Right cardiac atrium (tissue), 5 donors: ENCODE results near the gene CCDC149. TPM values are rescaled to one million over a fixed set of nuclear protein-coding genes. Genes with fewer than 3 reads are reported as not detected.

Experiments
- ATAC-seq, 2 donors: fragments of 200-7000 bp; cut with Tn5 transposase; one replicate each; pipeline versions ENCODE4 v1.8.0 to v1.9.1; 2020; ENCODE audit warnings: moderate library complexity in 2 of 2, mild to moderate bottlenecking in 1 of 2
- DNase-seq, 3 donors: peaks; one replicate each; pipeline ENCODE4 v3.0.0-alpha.2; 2020
- H3K27ac ChIP-seq: one replicate; pipeline ENCODE4 v1.5.1; 2013; ENCODE audit warnings: mild to moderate bottlenecking, low read length, control low read depth, moderate library complexity
- H3K27me3 ChIP-seq: one replicate; pipeline ENCODE4 v1.6.1; 2013; ENCODE audit not compliant: control insufficient read depth, insufficient read depth
- H3K4me1 ChIP-seq: one replicate; pipeline ENCODE4 v1.6.1; 2013; ENCODE audit warnings: low read length; ENCODE audit not compliant: control insufficient read depth, insufficient read depth
- H3K4me3 ChIP-seq: one replicate; pipeline ENCODE4 v1.5.1; 2013; ENCODE audit warnings: low read length, control low read depth
- H3K9me3 ChIP-seq: one replicate; pipeline ENCODE4 v1.6.1; 2013; ENCODE audit warnings: low read length; ENCODE audit not compliant: control insufficient read depth
- WGBS: extraction: QIAGEN DNeasy Blood & Tissue Kit; methylation state at CpG from one replicate; pipeline ENCODE4 v1.1.7; 2013; 5-methylcytosine and 5-hydroxymethylcytosine counted together
- intact Hi-C, 4 donors: fragments of 100-400 bp; cut with DNase I; formaldehyde crosslinking; loops; one replicate each; pipeline versions ENCODE4 v1.11.0 to v1.14.0; 2022 to 2023
- polyA plus RNA-seq: library from polyadenylated mRNA; stranded (reverse); fragments of 200-250 nt; gene quantifications from one replicate; pipeline ENCODE4 v1.2.3, GENCODE V29; 2013
- total RNA-seq, 4 donors: library from RNA; stranded (reverse); fragmentation: NEBNext Ultra II Directional; extraction: Animal tissue kit (Norgen Biotek cat#: 25700); gene quantifications; one replicate each; pipeline ENCODE4 v1.2.1, GENCODE V29; 2021
- donor health status: healthy with polysubstance abuse.
- donor health status: DM: no; HTN: yes; CAD: no.
- donor health status: DM: no; HTN: no; CAD: no.
- donor health status: DM: no; HTN: yes; CAD: no; lungs with severe emphysema.
- donor health status: DM: yes; HTN: yes; CAD: no.

CCDC149 gene
- total and polyA plus RNA-seq, 5 donors = 10.1 to 17.4 (median 15.4) TPM

DNA sequence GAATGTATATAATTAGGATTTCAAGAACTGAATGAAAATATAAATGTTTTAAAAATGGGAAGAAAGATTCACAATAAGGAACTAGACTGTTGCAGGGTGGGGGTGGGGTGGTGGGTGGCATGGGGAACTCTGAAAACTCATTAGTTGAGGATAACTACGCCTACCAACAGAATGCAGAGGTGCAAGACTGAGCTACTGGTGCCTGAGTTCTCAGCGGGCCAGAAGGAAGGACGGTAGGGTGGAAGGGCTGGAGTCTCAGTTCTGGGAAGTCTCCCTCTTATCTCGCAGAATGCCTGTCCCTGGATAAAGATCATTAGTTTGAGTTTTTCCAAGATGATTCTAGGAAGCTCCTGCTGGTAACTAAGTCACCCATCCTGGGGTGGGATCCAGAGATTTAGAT lies 118.8 kb downstream of the CCDC149 start:
- WGBS = 54% methylated on average over 4 of the region's 4 CpGs
- Histone ChIP-seq H3K9me3 (no peaks in the 10 kb centered on the region), H3K4me1 (peaks cover 3% of the 10 kb centered on the region), H3K27ac (peak overlapping the region; percentile 76), H3K27me3 (no peaks in the 10 kb centered on the region), H3K4me3 (no peak overlapping the region)
- ATAC-seq (no peak), DNase-seq (peak in 1 of 3 donors; percentile 32)
- intact Hi-C loops = loop anchor here in 1 of 4 donors (10.0 kb wide), 1 partner anchor 59 kb away; no protein-coding TSS in a partner anchor

DNA sequence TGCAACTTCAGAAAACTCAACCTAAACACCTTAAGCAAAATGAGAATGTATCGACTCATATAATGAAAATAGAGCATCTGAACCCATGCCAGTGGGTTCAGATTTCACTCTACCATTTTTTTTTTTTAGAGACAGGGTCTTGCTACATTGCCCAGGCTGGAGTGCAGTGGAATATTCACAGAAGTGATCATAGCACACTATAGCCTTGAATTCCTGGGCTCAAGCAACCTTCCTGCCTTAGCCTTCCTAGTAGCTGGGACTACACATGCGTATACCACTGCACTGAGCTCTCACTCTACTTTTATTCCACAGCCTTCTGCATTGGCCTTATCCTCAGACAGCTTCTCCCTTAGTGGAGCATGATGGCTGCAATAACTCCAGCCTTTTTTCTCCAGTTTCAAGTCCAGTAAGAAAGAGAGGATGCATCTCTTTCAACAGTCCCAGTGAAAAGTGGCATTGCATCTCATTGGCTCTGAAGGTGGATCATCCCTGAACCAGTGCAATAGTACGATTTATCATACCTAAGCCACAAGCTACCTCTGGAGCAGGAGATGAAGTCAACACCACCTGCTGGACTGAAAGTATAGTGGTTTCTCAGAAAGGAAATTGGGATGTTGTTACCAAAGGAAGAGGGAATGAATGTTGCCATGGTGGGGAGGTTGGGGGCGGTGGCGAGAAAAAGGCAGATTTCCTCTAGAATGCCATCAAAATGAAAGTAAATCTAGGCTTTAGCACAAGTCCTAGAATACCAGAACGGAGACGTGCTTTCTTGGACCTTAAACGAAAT lies 119.4 kb downstream of the CCDC149 start:
- intact Hi-C loops = loop anchor here in 1 of 4 donors (10.0 kb wide), 1 partner anchor 59 kb away; no protein-coding TSS in a partner anchor
- no peak for DNase-seq
- 74% methylated on average over 8 of the region's 8 CpGs for WGBS
- H3K27ac ChIP-seq = no peak overlapping the region
- no peaks in the 10 kb centered on the region for H3K9me3 ChIP-seq
- H3K4me1 ChIP-seq = peaks cover 3% of the 10 kb centered on the region
- ATAC-seq = no peak
- no peaks in the 10 kb centered on the region for H3K27me3 ChIP-seq
- no peak overlapping the region for H3K4me3 ChIP-seq

DNA sequence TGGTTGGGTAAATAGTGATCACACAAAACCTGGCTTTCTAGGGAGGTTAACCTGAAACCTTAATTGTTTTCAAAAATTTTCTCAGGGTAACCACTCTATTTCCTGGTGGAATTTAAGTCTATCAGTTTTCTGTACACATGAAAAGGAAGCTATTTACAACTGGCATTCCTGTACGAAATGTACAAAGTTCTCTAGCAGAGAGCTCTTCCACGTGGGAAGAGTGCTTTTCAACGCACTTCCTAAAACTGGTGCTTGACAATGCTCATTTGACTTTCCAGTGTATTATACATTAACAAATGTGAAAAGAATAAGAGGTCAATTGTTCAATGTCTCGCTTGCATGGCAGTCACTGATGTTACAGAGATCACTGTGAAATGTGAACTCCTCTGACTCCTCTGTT lies 120.3 kb downstream of the CCDC149 start:
- WGBS = 73% methylated on average over 4 of the region's 4 CpGs
- ATAC-seq (no peak), DNase-seq (no peak)
- Histone ChIP-seq H3K27me3 (no peaks in the 10 kb centered on the region), H3K27ac (no peak overlapping the region), H3K4me3 (no peak overlapping the region), H3K9me3 (no peaks in the 10 kb centered on the region), H3K4me1 (peaks cover 3% of the 10 kb centered on the region)
- intact Hi-C loops = loop anchor here in 1 of 4 donors (10.0 kb wide), 1 partner anchor 58 kb away; no protein-coding TSS in a partner anchor

- no peak for ATAC-seq
- Histone ChIP-seq H3K27ac (no peak overlapping the region), H3K27me3 (no peaks in the 10 kb centered on the region), H3K4me1 (peaks cover 3% of the 10 kb centered on the region), H3K4me3 (no peak overlapping the region), H3K9me3 (no peaks in the 10 kb centered on the region)
- intact Hi-C loops = loop anchor here in 1 of 4 donors (10.0 kb wide), 1 partner anchor 56 kb away; no protein-coding TSS in a partner anchor
- DNase-seq = no peak
These were observed 121.8 kb downstream of the CCDC149 start for GRCh38 chr4:24791043-24791442.

DNA sequence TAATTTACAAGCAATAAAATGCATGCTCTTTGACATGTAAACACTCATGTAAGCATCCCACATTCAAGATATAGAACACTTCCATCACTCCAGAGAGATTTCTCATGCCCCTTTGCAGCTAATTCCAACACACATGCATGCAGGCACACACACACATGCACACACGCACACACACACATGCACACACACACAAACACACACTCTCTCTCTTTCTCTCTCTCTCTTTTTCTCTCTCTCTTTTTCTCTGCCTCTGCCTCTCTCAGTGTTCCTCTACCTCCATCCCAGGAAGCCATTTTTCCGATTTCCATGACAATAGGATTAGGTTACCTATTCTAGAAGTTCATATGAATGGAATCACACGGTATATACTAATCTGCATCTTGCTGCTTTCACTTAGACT lies 129.3 kb downstream of the CCDC149 start:
- no peaks in the 10 kb centered on the region for H3K27me3 ChIP-seq
- no peak overlapping the region for H3K27ac ChIP-seq
- ATAC-seq (no peak), DNase-seq (no peak)
- intact Hi-C loops = no loop called here
- H3K4me1 ChIP-seq = peaks cover 7% of the 10 kb centered on the region
- WGBS = 81% methylated on average over 3 of the region's 3 CpGs
- no peak overlapping the region for H3K4me3 ChIP-seq
- H3K9me3 ChIP-seq = no peaks in the 10 kb centered on the region

DNA sequence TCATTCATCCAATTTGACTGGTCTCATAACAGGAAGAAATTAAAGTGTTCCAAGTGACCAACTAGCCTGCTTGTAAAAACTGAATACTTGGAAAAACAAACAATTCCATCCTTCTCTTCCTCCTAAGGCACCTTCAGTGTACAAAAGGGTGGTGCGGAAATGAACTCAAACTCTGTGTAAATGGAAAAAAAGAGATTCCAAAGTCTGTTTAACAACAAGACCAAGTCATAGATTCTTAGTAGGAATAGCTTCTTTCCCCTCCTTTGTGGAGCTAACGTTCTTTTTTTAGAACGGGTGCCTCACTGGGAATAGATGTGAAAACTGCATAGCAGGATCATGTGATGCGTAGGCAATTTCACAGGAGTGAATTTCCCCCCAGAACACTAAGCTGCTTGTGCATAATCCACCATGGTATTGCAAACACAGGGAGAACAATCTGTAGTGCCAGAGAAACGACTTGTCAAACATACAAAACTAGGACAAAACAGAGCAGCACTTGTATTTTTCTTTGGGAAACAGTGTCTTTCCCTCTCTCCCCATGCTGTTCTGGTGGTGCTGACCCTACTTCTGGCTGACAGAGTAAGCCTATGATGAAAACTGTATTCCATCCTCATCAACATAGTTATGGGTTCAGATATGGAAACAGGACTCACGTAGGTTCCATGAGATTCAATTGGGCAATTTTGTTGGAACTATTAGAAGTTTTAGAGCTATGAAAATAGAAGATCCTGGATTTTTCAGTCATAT lies 130.7 kb downstream of the CCDC149 start:
- H3K27me3 ChIP-seq = no peaks in the 10 kb centered on the region
- 29% methylated on average over 6 of the region's 6 CpGs for WGBS
- H3K4me1 ChIP-seq = peaks cover 7% of the 10 kb centered on the region
- no peak overlapping the region for H3K4me3 ChIP-seq
- no peak for DNase-seq
- intact Hi-C loops = no loop called here
- H3K9me3 ChIP-seq = no peaks in the 10 kb centered on the region
- peak overlapping the region; percentile 51 for H3K27ac ChIP-seq
- ATAC-seq = peak; percentile 71 to 78

- Histone ChIP-seq H3K27me3 (no peaks in the 10 kb centered on the region), H3K9me3 (no peaks in the 10 kb centered on the region), H3K4me3 (no peak overlapping the region), H3K4me1 (peaks cover 7% of the 10 kb centered on the region), H3K27ac (no peak overlapping the region)
- 83% methylated on average over 2 of the region's 2 CpGs for WGBS
- intact Hi-C loops = no loop called here
- DNase-seq (no peak), ATAC-seq (no peak)
These were observed 131.8 kb downstream of the CCDC149 start for GRCh38 chr4:24780936-24781495.

GRCh38 chr4:24778464-24779225 lies 134.2 kb downstream of the CCDC149 start:
- ATAC-seq (peak; percentile 81 to 88), DNase-seq (peak in 2 of 3 donors; percentile 51 to 69)
- H3K9me3 ChIP-seq = no peaks in the 10 kb centered on the region
- H3K4me1 ChIP-seq = peaks cover 7% of the 10 kb centered on the region
- WGBS = 44% methylated on average over 3 of the region's 3 CpGs
- no peaks in the 10 kb centered on the region for H3K27me3 ChIP-seq
- intact Hi-C loops = no loop called here
- no peak overlapping the region for H3K27ac ChIP-seq
- H3K4me3 ChIP-seq = no peak overlapping the region

DNA sequence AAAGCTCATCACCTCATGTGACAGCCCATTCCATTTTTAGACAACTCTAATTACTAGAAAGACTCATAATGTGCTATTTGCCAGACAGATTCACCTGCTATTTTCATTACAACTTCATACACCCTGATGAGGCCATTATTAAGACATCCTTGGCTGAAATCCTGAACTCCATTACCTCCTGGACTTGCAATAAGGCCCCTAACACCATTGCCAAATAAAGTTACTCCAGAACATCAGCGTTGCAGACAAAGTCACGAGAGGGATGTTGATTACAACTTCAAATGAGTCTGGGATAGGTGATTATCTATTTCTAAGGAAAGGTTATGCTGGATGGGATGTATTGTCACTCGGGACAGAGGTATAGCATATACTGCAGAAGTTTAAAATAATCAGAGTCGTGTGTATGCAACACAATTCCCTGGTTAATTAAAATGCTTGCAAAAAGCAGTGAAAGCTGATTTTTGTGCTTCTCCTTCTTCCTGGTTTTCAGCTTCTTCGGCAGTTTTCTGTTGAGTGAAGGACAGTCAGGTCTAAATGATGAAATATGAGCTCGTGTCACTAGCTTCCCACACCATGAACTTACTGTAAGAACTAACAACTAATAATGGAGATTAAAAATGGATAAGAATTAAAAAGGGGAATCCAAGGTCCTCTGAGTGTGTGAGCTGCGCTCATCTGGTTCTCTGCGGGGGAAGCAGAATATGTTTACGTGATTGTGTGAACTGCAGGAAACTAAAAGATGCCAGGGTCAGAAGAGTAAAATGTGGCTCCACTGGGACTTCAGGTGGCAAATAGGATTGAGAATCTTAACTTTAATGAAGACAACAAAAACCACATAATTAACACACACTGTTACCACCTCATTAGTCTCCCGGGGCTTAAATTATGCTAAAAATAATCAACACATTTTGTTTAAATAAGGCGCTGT lies 135.0 kb downstream of the CCDC149 start:
- ATAC-seq = no peak
- H3K27me3 ChIP-seq = no peaks in the 10 kb centered on the region
- peaks cover 7% of the 10 kb centered on the region for H3K4me1 ChIP-seq
- WGBS = 53% methylated on average over 11 of the region's 11 CpGs
- H3K27ac ChIP-seq = no peak overlapping the region
- DNase-seq = no peak
- no peaks in the 10 kb centered on the region for H3K9me3 ChIP-seq
- intact Hi-C loops = no loop called here
- no peak overlapping the region for H3K4me3 ChIP-seq

DNA sequence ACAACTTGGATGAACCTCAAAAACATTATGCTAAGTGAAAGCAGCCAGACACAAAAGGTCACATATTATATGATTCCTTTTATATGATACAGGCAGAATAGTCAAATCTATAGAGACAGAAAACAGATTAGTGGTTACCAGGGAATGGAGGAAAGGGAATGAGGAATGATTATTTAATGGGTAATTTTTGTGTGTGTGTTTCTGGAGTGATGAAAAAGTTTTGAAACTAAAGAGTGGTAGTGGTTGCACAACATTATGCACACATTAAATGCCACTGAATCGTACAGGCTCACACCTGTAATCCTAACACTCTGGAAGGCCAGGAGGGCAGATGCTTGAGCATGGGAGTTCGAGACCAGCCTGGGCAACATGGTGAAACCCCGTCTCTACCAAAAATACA lies 137.1 kb downstream of the CCDC149 start:
- H3K9me3 ChIP-seq = no peaks in the 10 kb centered on the region
- H3K4me3 ChIP-seq = no peak overlapping the region
- WGBS = 84% methylated on average over 3 of the region's 3 CpGs
- H3K27me3 ChIP-seq = no peaks in the 10 kb centered on the region
- ATAC-seq (no peak), DNase-seq (no peak)
- peaks cover 3% of the 10 kb centered on the region for H3K4me1 ChIP-seq
- no peak overlapping the region for H3K27ac ChIP-seq
- intact Hi-C loops = no loop called here
